Measurements from ENCODE around the gene FLT3. TPM values are rescaled to one million over a fixed set of nuclear protein-coding genes. Genes with fewer than 3 reads are reported as not detected.

Gene FLT3
- total RNA-seq, 3 donors from 2014 or later: 0.98 to 1.4 (median 1.3) TPM

DNA sequence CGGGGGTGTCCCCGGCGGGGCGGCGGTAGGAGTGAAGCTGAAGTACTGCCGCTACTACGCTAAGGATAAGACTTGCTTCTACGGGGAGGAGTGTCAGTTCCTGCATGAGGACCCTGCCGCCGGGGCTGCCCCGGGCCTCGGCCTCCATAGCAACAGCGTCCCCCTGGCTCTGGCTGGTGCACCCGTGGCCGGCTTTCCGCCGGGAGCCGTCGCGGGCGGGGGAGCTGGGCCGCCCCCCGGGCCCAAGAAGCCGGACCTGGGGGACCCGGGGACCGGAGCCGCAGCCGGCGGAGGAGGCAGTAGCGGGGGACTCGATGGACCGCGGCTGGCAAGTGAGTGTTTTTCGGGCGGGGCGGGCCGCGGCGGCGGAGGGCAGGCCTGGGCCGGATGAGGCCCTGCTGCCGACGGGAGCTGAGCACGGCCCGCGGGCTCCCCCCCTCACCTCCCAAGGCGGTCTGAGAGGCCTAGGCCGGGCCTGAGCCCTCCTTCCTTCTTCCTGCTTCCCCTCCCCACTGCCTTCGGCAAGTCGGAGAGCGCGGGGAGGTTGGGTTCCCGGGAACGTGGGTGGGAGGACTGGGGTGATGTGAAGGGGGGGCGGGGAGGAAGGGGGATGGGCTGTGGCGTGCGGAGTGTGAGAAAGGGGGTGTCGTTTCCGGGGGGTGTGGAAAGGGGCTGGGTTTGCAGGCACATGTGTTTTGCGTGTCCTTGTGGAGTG is 38.5 kb upstream of the FLT3 start:
- peak overlapping the region; percentile 87 to 99 (median 99) for H3K4me3 ChIP-seq
- peak; percentile 71 to 77 for DNase-seq (ENCODE audit: low spot score in 2 of 2)
- intact Hi-C loops (cut with DNase I; ENCODE audit: low total_unique reads): no loop called here
- peak overlapping the region; percentile 99 to 100 for H3K27ac ChIP-seq
- H3K27me3 ChIP-seq: no peaks in the 10 kb centered on the region
- H3K4me1 ChIP-seq: peaks cover 0 to 5% of the 10 kb centered on the region in 2 donors
- TF ChIP-seq, protein P1, sequence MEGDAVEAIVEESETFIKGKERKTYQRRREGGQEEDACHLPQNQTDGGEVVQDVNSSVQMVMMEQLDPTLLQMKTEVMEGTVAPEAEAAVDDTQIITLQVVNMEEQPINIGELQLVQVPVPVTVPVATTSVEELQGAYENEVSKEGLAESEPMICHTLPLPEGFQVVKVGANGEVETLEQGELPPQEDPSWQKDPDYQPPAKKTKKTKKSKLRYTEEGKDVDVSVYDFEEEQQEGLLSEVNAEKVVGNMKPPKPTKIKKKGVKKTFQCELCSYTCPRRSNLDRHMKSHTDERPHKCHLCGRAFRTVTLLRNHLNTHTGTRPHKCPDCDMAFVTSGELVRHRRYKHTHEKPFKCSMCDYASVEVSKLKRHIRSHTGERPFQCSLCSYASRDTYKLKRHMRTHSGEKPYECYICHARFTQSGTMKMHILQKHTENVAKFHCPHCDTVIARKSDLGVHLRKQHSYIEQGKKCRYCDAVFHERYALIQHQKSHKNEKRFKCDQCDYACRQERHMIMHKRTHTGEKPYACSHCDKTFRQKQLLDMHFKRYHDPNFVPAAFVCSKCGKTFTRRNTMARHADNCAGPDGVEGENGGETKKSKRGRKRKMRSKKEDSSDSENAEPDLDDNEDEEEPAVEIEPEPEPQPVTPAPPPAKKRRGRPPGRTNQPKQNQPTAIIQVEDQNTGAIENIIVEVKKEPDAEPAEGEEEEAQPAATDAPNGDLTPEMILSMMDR (IDR thresholded peaks at IDR 0.05): no peak
- TF ChIP-seq POLR2AphosphoS5 (IDR thresholded peaks at IDR 0.05): peak; percentile 58 to 74 (median 67)
- H3K9me3 ChIP-seq: no peaks in the 10 kb centered on the region
- H3K36me3 ChIP-seq: no peaks in the 10 kb centered on the region

DNA sequence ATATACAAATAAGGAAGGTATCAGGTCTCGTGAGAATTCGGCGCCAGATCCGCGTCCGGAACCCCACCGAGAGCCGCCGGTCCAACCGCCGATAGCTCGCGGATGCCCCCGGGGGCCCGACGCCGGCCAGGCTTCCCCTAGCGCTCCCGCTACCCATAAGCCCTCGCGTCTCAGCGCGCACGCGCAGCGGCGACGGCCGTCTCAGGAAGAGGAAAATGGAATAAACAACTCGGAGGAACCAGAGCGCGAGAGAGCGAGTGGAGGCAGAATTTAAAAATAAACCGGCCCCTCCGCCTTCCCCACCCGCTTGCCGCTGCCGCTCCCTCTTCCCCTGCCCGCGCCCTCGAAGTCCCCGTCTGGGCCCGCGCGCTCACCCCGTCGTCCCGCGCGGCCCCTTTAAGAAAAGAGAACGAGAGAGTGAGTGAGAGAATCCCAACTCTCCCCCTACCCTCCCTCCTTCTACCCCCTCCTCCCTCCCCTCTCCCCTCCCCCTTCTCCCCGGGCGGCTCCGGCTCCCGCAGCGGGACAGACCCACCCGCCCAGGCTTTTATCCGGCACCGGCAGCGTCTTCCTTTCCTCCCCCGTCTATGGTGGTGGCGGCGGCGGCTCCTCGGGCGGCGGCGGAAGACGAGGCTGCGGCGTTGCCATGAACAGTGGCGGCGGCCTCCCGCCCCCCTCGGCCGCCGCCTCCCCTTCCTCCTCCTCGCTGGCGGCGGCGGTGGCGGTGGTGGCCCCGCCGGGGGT is 37.8 kb upstream of the FLT3 start, which contains the start of gene PAN3:
Gene PAN3 (plus strand): TSS at position 534 of the 744 bp plus-strand sequence. CDS start 113 bp downstream, at position 647.
- Histone ChIP-seq H3K4me3 (peak within 1 kb of the TSS; percentile 87 to 99 (median 99)), H3K27ac (peak within 1 kb of the TSS; percentile 99 to 100), H3K36me3 (no peaks in the 10 kb centered on the region), H3K27me3 (no peaks in the 10 kb centered on the region), H3K4me1 (peaks cover 0 to under 1% of the 10 kb centered on the region in 2 donors), H3K9me3 (no peaks in the 10 kb centered on the region)
- intact Hi-C loops (cut with DNase I; ENCODE audit: low total_unique reads): no loop called here
- DNase-seq (ENCODE audit: low spot score in 2 of 2): peak; percentile 90 to 91
- TF ChIP-seq, protein P1 (IDR thresholded peaks at IDR 0.05): no peak
- TF ChIP-seq POLR2A (IDR thresholded peaks at IDR 0.05) (no peak), POLR2AphosphoS5 (IDR thresholded peaks at IDR 0.05) (peak; percentile 57 to 89 (median 57))

DNA sequence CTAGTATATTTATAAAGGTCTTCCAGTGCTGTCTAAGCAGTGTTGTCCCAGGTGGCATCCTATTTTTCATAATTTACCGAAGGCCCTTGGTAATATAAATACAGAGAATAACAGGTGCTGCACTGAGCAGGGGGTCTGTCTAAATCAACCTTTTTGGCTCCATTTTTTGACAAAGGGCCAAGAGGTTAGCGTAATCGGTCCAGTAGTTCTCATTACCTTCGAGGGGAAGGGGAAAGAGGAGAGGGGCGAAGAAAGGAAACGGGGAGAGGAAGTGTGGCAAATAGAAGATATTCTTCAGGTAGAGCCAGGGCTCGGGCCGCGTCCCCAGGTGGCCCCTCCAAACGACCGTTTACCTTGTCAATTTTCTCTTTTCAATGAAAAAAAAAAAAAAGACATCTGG is 37.2 kb upstream of the FLT3 start:
- intact Hi-C loops (cut with DNase I; ENCODE audit: low total_unique reads): no loop called here
- TF ChIP-seq POLR2AphosphoS5 (IDR thresholded peaks at IDR 0.05): no peak
- TF ChIP-seq, protein P1 (IDR thresholded peaks at IDR 0.05): no peak
- H3K27me3 ChIP-seq: no peaks in the 10 kb centered on the region
- no peaks in the 10 kb centered on the region for H3K9me3 ChIP-seq
- DNase-seq (ENCODE audit: low spot score in 2 of 2): no peak
- H3K4me1 ChIP-seq: no peaks in the 10 kb centered on the region
- H3K4me3 ChIP-seq: peak overlapping the region; percentile 87 to 99 (median 99)
- peak overlapping the region; percentile 99 to 100 for H3K27ac ChIP-seq
- H3K36me3 ChIP-seq: no peaks in the 10 kb centered on the region

DNA sequence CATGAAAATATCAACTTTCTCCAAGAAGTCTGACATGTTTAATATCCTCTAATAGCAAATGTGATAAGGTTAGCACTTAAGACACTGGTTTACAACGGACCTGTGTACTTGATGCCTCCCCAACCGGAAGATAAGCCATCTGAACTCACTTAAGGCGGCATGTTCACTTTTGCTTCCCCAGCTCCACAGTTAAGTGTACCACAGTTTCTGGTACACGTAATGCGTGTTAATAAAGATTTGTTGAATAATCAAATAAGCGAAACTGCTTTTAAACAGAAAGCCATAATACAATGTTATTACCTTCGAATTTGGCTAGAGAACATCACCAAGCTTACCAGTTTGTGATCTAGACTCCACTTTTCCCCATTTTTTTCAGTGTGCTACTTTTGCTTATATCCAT is 36.5 kb upstream of the FLT3 start:
- intact Hi-C loops (cut with DNase I; ENCODE audit: low total_unique reads): no loop called here
- Histone ChIP-seq H3K27ac (peak overlapping the region in 1 of 2 donors; percentile 99), H3K9me3 (no peaks in the 10 kb centered on the region), H3K4me3 (peak overlapping the region in 2 of 3 donors; percentile 87 to 99), H3K27me3 (no peaks in the 10 kb centered on the region), H3K4me1 (no peaks in the 10 kb centered on the region), H3K36me3 (no peaks in the 10 kb centered on the region)
- no peak for DNase-seq (ENCODE audit: low spot score in 2 of 2)
- TF ChIP-seq POLR2AphosphoS5 (IDR thresholded peaks at IDR 0.05) (no peak), POLR2A (IDR thresholded peaks at IDR 0.05) (no peak)
- TF ChIP-seq, protein P1 (IDR thresholded peaks at IDR 0.05): no peak

DNA sequence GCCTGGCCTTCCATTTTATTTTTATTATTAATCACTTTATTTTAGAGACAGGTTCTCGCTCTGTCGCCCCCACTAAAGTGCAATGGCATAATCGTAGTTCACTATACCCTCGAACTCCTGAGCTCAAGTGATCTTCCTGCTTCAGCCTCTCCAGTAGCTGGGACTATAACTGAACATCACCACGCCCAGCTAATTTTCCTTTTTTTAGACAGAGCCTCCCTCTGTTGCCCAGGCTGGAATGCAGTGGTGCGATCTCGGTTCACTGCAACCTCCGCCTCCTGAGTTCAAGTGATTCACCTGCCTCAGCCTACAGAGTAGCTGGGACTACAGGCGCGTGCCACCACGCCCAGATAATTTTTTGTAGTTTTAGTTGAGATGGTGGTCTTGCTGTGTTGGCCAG is 31.3 kb upstream of the FLT3 start:
- intact Hi-C loops (cut with DNase I; ENCODE audit: low total_unique reads): no loop called here
- TF ChIP-seq POLR2A (IDR thresholded peaks at IDR 0.05) (no peak), POLR2AphosphoS5 (IDR thresholded peaks at IDR 0.05) (no peak)
- TF ChIP-seq, protein P1 (IDR thresholded peaks at IDR 0.05): no peak
- Histone ChIP-seq H3K4me1 (no peaks in the 10 kb centered on the region), H3K36me3 (no peaks in the 10 kb centered on the region), H3K4me3 (no peak overlapping the region), H3K27ac (no peak overlapping the region), H3K27me3 (no peaks in the 10 kb centered on the region), H3K9me3 (no peaks in the 10 kb centered on the region)
- no peak for DNase-seq (ENCODE audit: low spot score in 2 of 2)
